MM.1S (cell line): Measurements from ENCODE around the gene ATXN10.

Experiments
- CTCF ChIP-seq: fragments of 300-600 bp; sonication (generic); IDR thresholded peaks from 2 replicates; pipeline ENCODE4 v1.5.1; 2016; ENCODE audit warnings: antibody characterized with exemption, low read length, mixed read lengths
- EZH2 ChIP-seq: fragments of 300-600 bp; sonication (generic); optimal IDR thresholded peaks from 2 replicates; pipeline ENCODE3; 2017; ENCODE audit warnings: low read depth, mild to moderate bottlenecking, antibody characterized with exemption, low read length, mixed read lengths

GRCh38 chr22:45640941-45641621 lies 30.6 kb upstream of the ATXN10 start:
- TF ChIP-seq CTCF, result no peak
- no peak for TF ChIP-seq EZH2
